NCI-H2196 treated with DMSO at 0.1 percent for 48 hours (cell line): ENCODE results near the gene SRF.
A peak's percentile ranks its signal among the peaks of the same experiment; 100 is the strongest.

Source experiments
- DNase-seq: peaks from one replicate; lab custom pipeline; 2025; ENCODE audit not compliant: unreplicated experiment; lab: John Stamatoyannopoulos, UW

SRF gene

GRCh38 chr6:43181621-43181941 lies 10.5 kb downstream of the SRF start:
- DNase-seq: no peak

GRCh38 chr6:43181942-43182860 lies 11.1 kb downstream of the SRF start, which contains the start of gene CUL9:
Gene CUL9 (plus strand): TSS chr6:43182196. CDS start chr6:43184311, 2,115 bp downstream.
- DNase-seq: peak; percentile 51

- no peak for DNase-seq
Measured at GRCh38 chr6:43183441-43183840, 12.4 kb downstream of the SRF start.

- DNase-seq: no peak
Measured at GRCh38 chr6:43184268-43184985, 13.4 kb downstream of the SRF start.

- DNase-seq: no peak
Measured at GRCh38 chr6:43185391-43185985, 14.4 kb downstream of the SRF start.

GRCh38 chr6:43186019-43186418 lies 14.9 kb downstream of the SRF start:
- no peak for DNase-seq

GRCh38 chr6:43186706-43187105 lies 15.6 kb downstream of the SRF start:
- no peak for DNase-seq

GRCh38 chr6:43187821-43188220 lies 16.8 kb downstream of the SRF start:
- DNase-seq: no peak

- no peak for DNase-seq
Measured at GRCh38 chr6:43188426-43188825, 17.4 kb downstream of the SRF start.

- DNase-seq: no peak
Measured at GRCh38 chr6:43189776-43190304, 18.8 kb downstream of the SRF start.

GRCh38 chr6:43192911-43193310 lies 21.8 kb downstream of the SRF start:
- DNase-seq: no peak

GRCh38 chr6:43193929-43194328 lies 22.9 kb downstream of the SRF start:
- no peak for DNase-seq

GRCh38 chr6:43196337-43196736 lies 25.3 kb downstream of the SRF start:
- DNase-seq: no peak

GRCh38 chr6:43199912-43200311 lies 28.8 kb downstream of the SRF start:
- DNase-seq: no peak

GRCh38 chr6:43200541-43200940 lies 29.5 kb downstream of the SRF start:
- DNase-seq: no peak

GRCh38 chr6:43202451-43202850 lies 31.4 kb downstream of the SRF start:
- DNase-seq: no peak

- no peak for DNase-seq
Measured at GRCh38 chr6:43203029-43203717, 32.1 kb downstream of the SRF start.

- no peak for DNase-seq
Measured at GRCh38 chr6:43203718-43204095, 32.6 kb downstream of the SRF start.

GRCh38 chr6:43204271-43205105 lies 33.4 kb downstream of the SRF start:
- DNase-seq: no peak

- DNase-seq: no peak
Measured at GRCh38 chr6:43205849-43206248, 34.8 kb downstream of the SRF start.
